CD14-positive monocyte (primary cell): ENCODE data around the gene TDRD15. TPM values are rescaled to one million over a fixed set of nuclear protein-coding genes. Genes with fewer than 3 reads are reported as not detected.
A peak's percentile ranks its signal among the peaks of the same experiment; 100 is the strongest.
"Not testable (repeated sequence)": the region's sequence is repeated elsewhere in the genome, so short reads cannot be mapped to it uniquely, and the experiment has no call there.

Experiments used
- DNase-seq, 3 donors: peaks; one replicate each; pipeline ENCODE4 v3.0.0-alpha.2; 2011 to 2022
- H2AFZ ChIP-seq: 2 replicates; pipeline ENCODE4 v1.6.0; 2012; ENCODE audit warnings: mild to moderate bottlenecking, low read depth, low read length, inconsistent platforms; ENCODE audit not compliant: insufficient read depth, poor library complexity, severe bottlenecking
- H3K27ac ChIP-seq, 2 donors: 1 replicate in 1 of 2; 2 replicates in 1 of 2; pipeline ENCODE4 v1.5.1; 2012 to 2013; ENCODE audit warnings: low read length in 2 of 2, control low read depth in 1 of 2, inconsistent platforms in 1 of 2, low read depth in 1 of 2, mild to moderate bottlenecking in 1 of 2
- H3K27me3 ChIP-seq, 2 donors: one replicate each; pipeline versions ENCODE4 v1.6.0 to v1.6.1; 2011 to 2013; ENCODE audit warnings: low read length in 2 of 2; ENCODE audit not compliant: control insufficient read depth in 2 of 2, insufficient read depth in 2 of 2
- H3K36me3 ChIP-seq, 2 donors: replicated peaks in 1 of 2; 1 replicate in 1 of 2; 2 replicates in 1 of 2; pipeline versions ENCODE4 v1.5.1 to v1.6.1; 2012 to 2013; ENCODE audit warnings: low read length in 2 of 2, control low read depth in 1 of 2, inconsistent platforms in 1 of 2, mild to moderate bottlenecking in 1 of 2; ENCODE audit not compliant: insufficient read depth in 2 of 2, control insufficient read depth in 1 of 2
- H3K4me1 ChIP-seq, 2 donors: 1 replicate in 1 of 2; 2 replicates in 1 of 2; pipeline versions ENCODE4 v1.5.1 to v1.6.1; 2012 to 2013; ENCODE audit warnings: low read length in 2 of 2, control low read depth in 1 of 2, inconsistent platforms in 1 of 2, mild to moderate bottlenecking in 1 of 2, moderate library complexity in 1 of 2; ENCODE audit not compliant: insufficient read depth in 2 of 2, control insufficient read depth in 1 of 2
- H3K4me2 ChIP-seq: replicated peaks from 2 replicates; pipeline ENCODE3; 2012; ENCODE audit warnings: low read length, moderate library complexity, mild to moderate bottlenecking; ENCODE audit not compliant: poor library complexity, severe bottlenecking; ENCODE audit errors: extremely low read depth
- H3K4me3 ChIP-seq, 3 experiments: fragments of 200-600 bp in 1 of 3; sonication (generic) in 1 of 3; replicated peaks in 1 of 3; 1 replicate in 2 of 3; 2 replicates in 1 of 3; pipeline ENCODE4 v1.5.1; 2011 to 2013; ENCODE audit warnings: low read length in 3 of 3, mild to moderate bottlenecking in 3 of 3, control low read depth in 2 of 3, low read depth in 2 of 3, inconsistent platforms in 1 of 3, moderate library complexity in 1 of 3
- H3K79me2 ChIP-seq: 2 replicates; pipeline ENCODE4 v1.6.0; 2012; ENCODE audit warnings: mild to moderate bottlenecking, control low read depth, inconsistent platforms, low read length, moderate library complexity; ENCODE audit not compliant: insufficient read depth
- H3K9ac ChIP-seq: 2 replicates; pipeline ENCODE4 v1.6.0; 2017; ENCODE audit warnings: low read length, mild to moderate bottlenecking; ENCODE audit not compliant: insufficient read depth, poor library complexity, severe bottlenecking
- H3K9me3 ChIP-seq, 2 donors: replicated peaks in 1 of 2; 1 replicate in 1 of 2; 2 replicates in 1 of 2; pipeline versions ENCODE4 v1.5.1 to v1.6.1; 2012 to 2013; ENCODE audit warnings: low read length in 2 of 2, control low read depth in 1 of 2; ENCODE audit not compliant: control insufficient read depth in 1 of 2, insufficient read depth in 1 of 2
- H4K20me1 ChIP-seq: 2 replicates; pipeline ENCODE4 v1.6.0; 2012; ENCODE audit warnings: mild to moderate bottlenecking, low read length, control low read depth, moderate library complexity; ENCODE audit not compliant: insufficient read depth
- H3K27ac Mint-ChIP-seq, 7 donors: one replicate each; pipeline ENCODE4 v1.8.0; 2020; ENCODE audit warnings: mild to moderate bottlenecking in 7 of 7, mixed read lengths in 7 of 7, moderate library complexity in 6 of 7, inconsistent platforms in 2 of 7
- H3K27me3 Mint-ChIP-seq, 3 donors: one replicate each; pipeline ENCODE4 v1.8.0; 2021 to 2022; ENCODE audit warnings: low read depth in 3 of 3, mild to moderate bottlenecking in 3 of 3, mixed read lengths in 3 of 3, moderate library complexity in 3 of 3, inconsistent platforms in 1 of 3
- H3K36me3 Mint-ChIP-seq, 2 donors: one replicate each; pipeline ENCODE4 v1.8.0; 2020; ENCODE audit warnings: mixed read lengths in 2 of 2, inconsistent platforms in 1 of 2, mild to moderate bottlenecking in 1 of 2
- H3K4me1 Mint-ChIP-seq: one replicate; pipeline ENCODE4 v1.8.0; 2020; ENCODE audit warnings: mild to moderate bottlenecking, mixed read lengths
- H3K4me3 Mint-ChIP-seq, 2 donors: one replicate each; pipeline ENCODE4 v1.8.0; 2020; ENCODE audit warnings: mild to moderate bottlenecking in 2 of 2, mixed read lengths in 2 of 2, moderate library complexity in 1 of 2
- H3K9me3 Mint-ChIP-seq, 7 donors: one replicate each; pipeline ENCODE4 v1.8.0; 2020 to 2022; ENCODE audit warnings: mixed read lengths in 7 of 7, mild to moderate bottlenecking in 6 of 7, moderate library complexity in 6 of 7, inconsistent platforms in 2 of 7
- WGBS: methylation state at CpG from one replicate; pipeline ENCODE4 v1.1.5; 2013; ENCODE audit warnings: missing lambda C conversion rate; ENCODE audit not compliant: insufficient coverage; 5-methylcytosine and 5-hydroxymethylcytosine counted together
- intact Hi-C, 2 donors: fragments of 100-400 bp; cut with micrococcal nuclease; formaldehyde crosslinking; loops; one replicate each; pipeline versions ENCODE4 v1.15.0 to v1.15.1; 2023
- polyA plus RNA-seq, 3 donors: library from polyadenylated mRNA; depleted of rRNA in 1 of 3; unstranded in 2 of 3; stranded (reverse) in 1 of 3; fragments of 300-500 nt in 2 of 3; fragments of >200 nt in 1 of 3; fragmentation: Illumina TruSeq in 2 of 3; gene quantifications; 1 replicate in 2 of 3; 2 replicates in 1 of 3; pipeline ENCODE4 v1.2.3, GENCODE V29; 2012 to 2021
- TF ChIP-seq, protein P1 (sequence below): fragments of 200-600 bp; IDR thresholded peaks from one replicate; pipeline ENCODE4 v1.8.0; 2022; ENCODE audit warnings: antibody characterized with exemption, mild to moderate bottlenecking

TDRD15 gene
- polyA plus RNA-seq, 3 donors, result not detected

DNA sequence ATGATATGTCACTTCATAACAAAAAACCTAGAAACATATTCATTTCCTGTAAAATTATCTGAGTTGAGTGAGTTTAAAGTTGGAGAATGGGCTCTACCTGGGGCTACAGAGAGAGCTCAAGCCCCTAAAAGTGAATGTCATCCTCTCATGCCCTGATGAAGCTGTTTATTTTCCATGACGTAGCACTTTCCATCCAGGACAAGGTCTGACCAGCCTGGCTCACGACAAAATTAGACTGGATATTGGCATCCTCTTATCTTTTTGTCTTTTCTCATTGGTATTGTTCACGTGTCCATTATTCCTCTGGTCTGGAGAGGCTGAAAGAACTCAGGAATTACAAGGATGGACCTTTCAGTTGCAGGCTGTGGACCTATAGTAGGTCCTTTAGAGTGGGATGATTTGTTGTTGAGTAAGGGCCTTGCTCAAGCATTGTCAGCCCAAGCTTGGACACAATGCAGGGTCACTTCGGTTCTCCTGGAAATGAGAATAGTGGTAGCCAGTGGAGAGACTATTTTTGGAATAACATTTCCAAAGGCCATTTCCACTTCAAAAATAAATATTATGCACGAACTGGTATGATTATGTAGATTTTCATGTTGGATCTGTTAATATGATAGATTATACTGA is 24.4 kb upstream of the TDRD15 start:
- TF ChIP-seq, protein P1, sequence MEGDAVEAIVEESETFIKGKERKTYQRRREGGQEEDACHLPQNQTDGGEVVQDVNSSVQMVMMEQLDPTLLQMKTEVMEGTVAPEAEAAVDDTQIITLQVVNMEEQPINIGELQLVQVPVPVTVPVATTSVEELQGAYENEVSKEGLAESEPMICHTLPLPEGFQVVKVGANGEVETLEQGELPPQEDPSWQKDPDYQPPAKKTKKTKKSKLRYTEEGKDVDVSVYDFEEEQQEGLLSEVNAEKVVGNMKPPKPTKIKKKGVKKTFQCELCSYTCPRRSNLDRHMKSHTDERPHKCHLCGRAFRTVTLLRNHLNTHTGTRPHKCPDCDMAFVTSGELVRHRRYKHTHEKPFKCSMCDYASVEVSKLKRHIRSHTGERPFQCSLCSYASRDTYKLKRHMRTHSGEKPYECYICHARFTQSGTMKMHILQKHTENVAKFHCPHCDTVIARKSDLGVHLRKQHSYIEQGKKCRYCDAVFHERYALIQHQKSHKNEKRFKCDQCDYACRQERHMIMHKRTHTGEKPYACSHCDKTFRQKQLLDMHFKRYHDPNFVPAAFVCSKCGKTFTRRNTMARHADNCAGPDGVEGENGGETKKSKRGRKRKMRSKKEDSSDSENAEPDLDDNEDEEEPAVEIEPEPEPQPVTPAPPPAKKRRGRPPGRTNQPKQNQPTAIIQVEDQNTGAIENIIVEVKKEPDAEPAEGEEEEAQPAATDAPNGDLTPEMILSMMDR, result no peak
- no peaks in the 10 kb centered on the region for H3K4me1 Mint-ChIP-seq
- Histone ChIP-seq H3K27me3 (no peaks in the 10 kb centered on the region), H3K4me1 (no peaks in the 10 kb centered on the region), H2AFZ (no peak overlapping the region), H3K4me2 (no peak overlapping the region), H3K9me3 (peaks cover 0 to 2% of the 10 kb centered on the region in 2 donors), H3K79me2 (no peaks in the 10 kb centered on the region), H3K9ac (no peak overlapping the region), H4K20me1 (no peaks in the 10 kb centered on the region), H3K36me3 (no peaks in the 10 kb centered on the region), H3K4me3 (no peak overlapping the region), H3K27ac (no peak overlapping the region)
- no peaks in the 10 kb centered on the region for H3K36me3 Mint-ChIP-seq
- H3K4me3 Mint-ChIP-seq, result no peak overlapping the region
- no peak overlapping the region for H3K27ac Mint-ChIP-seq
- H3K9me3 Mint-ChIP-seq, result peaks cover 0 to 12% (median 3%) of the 10 kb centered on the region in 7 donors
- intact Hi-C loops, result no loop called here
- H3K27me3 Mint-ChIP-seq, result peaks cover 0 to 5% (median 2%) of the 10 kb centered on the region in 3 donors
- DNase-seq, result no peak
- 97% methylated on average over 3 of the region's 5 CpGs for WGBS

DNA sequence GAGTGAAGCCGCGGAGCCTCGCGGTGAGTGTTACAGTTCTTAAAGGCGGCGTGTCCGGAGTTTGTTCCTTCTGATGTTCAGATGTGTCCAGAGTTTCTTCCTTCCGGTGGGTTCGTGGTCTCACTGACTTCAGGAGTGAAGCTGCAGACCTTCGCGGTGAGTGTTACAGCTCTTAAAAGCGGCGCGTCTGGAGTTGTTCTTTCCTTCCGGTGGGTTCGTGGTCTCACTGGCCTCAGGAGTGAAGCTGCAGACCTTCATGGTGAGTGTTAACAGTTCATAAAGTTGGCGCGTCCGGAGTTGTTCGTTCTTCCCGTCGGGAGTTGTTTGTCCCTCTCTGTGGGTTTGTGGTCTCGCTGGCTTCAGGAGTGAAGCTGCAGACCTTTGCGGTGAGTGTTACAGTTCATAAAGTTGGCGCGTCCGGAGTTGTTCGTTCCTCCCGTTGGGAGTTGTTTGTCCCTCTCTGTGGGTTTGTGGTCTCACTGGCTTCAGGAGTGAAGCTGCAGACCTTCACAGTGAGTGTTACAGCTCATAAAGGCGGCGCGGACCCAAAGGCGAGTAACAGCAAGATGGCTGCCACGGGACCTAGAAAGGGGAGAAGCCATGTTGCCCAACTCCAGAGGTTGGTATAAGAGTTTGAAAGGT is 22.1 kb upstream of the TDRD15 start:
- H3K4me1 Mint-ChIP-seq, H3K27ac ChIP-seq, H3K4me2 ChIP-seq, H3K4me3 ChIP-seq, H3K36me3 ChIP-seq, intact Hi-C loops, H3K79me2 ChIP-seq, H3K27me3 Mint-ChIP-seq, H3K27ac Mint-ChIP-seq, H3K27me3 ChIP-seq, H2AFZ ChIP-seq, H4K20me1 ChIP-seq, H3K9ac ChIP-seq, H3K36me3 Mint-ChIP-seq, H3K9me3 ChIP-seq, H3K4me1 ChIP-seq, DNase-seq: not testable (repeated sequence)
- WGBS, result 94% methylated on average over 29 of the region's 34 CpGs
- H3K4me3 Mint-ChIP-seq, result peak overlapping the region; percentile 32 to 39
- peaks cover 0 to 12% (median 3%) of the 10 kb centered on the region in 7 donors for H3K9me3 Mint-ChIP-seq
